Breast epithelium (tissue), 3 donors: ENCODE measurements around the gene ZC3H14. TPM values are rescaled to one million over a fixed set of nuclear protein-coding genes. Genes with fewer than 3 reads are reported as not detected.

ENCODE experiments used
- total RNA-seq, 3 donors: library from RNA; depleted of rRNA; stranded (reverse); fragments of >200 nt; gene quantifications; one replicate each; pipeline ENCODE4 v1.1.0, GENCODE V29; 2016

Gene ZC3H14
- total RNA-seq, 3 donors from 2014 or later, result 75.7 to 102 (median 76.7) TPM

Other genes starting within 250 kb of the ZC3H14 start
- under 1 TPM in 1 of 3 donors, not detected in 2; 0.33 TPM for gene KCNK10, start 239.8 kb upstream of the ZC3H14 start, total RNA-seq
- gene SPATA7, start 177.4 kb upstream of the ZC3H14 start, total RNA-seq, result 10 to 100 TPM; 15.7 to 40.7 (median 23.3) TPM
- 10 to 100 TPM; 14.4 to 18.1 (median 14.5) TPM for gene PTPN21, start 8.0 kb upstream of the ZC3H14 start, total RNA-seq
- 1 to 10 TPM in 2 of 3 donors, under 1 TPM in 1; 0.96 to 5.6 (median 4.3) TPM for gene EML5, start 229.9 kb downstream of the ZC3H14 start, total RNA-seq